LNCAP (cell line): ENCODE measurements around the gene UNC5A.

ENCODE experiments used
- TF ChIP-seq, protein P1 (sequence below): fragments of 450-650 bp; IDR thresholded peaks from 2 replicates; pipeline ENCODE4 v1.5.1; 2017; ENCODE audit warnings: mild to moderate bottlenecking

UNC5A gene

DNA sequence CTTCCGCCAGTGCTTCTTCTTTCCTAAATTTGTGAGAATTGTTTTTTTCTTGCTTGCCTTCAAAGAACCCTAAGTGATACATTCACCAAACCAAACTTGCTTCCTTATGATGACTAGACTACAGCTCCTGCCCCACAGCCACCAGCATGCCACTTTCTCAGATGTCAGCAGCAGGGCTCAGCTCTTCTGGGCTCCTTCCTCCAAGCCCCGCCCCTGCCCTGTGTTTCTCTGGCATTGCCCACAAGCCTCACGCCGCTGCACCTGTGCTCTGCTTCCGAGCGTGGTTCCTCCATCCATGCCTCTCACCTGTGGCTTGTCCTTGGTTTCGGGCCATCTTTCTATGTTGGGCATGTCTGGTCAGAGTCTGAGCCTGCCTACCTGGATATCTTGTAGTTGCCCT lies 10.6 kb downstream of the UNC5A start:
- TF ChIP-seq, protein P1, sequence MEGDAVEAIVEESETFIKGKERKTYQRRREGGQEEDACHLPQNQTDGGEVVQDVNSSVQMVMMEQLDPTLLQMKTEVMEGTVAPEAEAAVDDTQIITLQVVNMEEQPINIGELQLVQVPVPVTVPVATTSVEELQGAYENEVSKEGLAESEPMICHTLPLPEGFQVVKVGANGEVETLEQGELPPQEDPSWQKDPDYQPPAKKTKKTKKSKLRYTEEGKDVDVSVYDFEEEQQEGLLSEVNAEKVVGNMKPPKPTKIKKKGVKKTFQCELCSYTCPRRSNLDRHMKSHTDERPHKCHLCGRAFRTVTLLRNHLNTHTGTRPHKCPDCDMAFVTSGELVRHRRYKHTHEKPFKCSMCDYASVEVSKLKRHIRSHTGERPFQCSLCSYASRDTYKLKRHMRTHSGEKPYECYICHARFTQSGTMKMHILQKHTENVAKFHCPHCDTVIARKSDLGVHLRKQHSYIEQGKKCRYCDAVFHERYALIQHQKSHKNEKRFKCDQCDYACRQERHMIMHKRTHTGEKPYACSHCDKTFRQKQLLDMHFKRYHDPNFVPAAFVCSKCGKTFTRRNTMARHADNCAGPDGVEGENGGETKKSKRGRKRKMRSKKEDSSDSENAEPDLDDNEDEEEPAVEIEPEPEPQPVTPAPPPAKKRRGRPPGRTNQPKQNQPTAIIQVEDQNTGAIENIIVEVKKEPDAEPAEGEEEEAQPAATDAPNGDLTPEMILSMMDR, result no peak

DNA sequence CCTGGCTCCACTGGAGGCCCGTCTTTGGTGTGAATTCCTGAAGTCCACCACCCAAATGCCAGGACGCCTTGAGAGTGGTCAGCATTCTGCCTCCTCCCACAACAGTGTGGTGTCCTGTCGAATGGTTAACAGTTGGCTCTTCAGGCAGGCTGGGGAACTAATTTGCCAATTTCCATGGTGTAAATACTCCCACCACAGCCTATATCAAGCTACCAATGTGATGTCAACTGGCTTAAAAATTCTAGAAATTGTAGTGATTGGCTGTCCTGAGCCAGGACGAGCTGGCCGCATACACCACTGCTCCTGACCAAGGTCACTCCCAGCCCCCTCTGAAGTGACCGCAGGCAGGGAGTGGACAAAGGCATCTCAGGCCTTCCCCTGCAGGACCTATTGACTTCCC lies 11.1 kb downstream of the UNC5A start:
- TF ChIP-seq, protein P1, result no peak

DNA sequence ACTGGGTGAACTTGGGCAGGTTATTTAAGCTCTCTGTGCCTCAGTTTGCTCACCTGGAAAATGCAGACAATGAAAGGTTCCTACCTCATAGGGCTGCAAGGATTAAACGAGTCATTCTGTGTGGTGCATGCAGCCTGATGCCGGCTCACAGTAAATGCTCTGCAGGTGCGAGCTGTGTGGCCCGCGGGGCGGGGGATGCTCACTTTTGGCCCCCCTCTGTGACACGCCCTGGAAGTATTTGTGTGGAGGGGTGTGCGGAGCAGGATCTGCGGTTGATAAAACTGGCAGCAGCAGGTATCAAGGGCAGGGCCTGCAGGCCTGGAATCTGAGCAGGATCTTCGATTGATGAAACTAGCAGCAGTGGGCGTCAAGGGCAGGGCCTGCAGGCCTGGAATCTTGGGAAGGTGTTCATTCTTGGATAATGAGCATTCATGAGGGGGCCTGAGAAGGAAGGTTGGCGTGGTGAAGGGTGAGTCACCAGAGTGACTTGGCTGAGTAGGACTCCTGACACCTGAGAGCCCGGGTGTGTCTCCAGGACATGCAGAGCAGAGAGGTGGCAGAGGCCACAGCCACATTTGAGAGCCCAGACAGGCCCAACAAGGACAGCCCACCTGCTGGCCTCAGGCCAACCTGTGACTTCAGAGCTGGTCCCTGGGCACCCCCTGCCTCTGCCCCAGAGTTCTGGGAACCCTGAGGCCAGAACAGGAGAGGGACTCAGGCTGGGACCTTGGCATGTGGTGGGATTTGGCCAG lies 11.9 kb downstream of the UNC5A start:
- TF ChIP-seq, protein P1, result no peak

DNA sequence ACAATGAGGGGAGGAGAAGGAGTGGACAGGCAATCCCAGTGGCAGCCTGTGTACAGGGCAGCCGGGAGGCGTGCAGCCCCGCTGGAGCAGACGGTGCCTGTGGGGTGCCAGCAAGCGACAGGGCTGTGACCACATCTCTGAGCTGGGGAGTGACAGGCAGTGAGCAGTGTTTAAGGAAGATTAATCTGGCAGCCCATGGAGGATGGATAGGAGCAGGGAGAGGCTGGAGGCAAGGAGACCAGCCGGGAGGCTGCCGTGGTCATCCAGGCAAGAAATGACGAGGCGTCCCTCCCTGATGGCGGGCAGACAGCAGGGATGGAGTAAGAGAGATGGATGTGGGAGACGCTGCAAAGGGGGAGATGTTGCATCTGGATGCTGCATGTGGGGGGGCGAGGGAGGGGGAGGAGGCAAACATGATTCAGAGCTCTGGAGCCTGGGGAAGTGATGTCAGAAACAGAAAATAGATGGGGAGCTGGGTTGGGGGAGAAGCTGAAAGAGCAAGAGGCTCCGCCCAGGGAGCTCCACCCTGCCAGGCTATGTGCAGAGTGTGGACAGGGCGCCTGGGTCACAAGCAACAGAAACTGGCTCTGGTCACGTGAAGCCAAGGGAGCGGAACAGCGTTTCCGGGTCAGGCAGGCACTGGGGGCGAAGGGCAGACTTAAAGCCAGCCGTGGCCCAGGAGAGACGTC lies 12.6 kb downstream of the UNC5A start:
- TF ChIP-seq, protein P1, result no peak

DNA sequence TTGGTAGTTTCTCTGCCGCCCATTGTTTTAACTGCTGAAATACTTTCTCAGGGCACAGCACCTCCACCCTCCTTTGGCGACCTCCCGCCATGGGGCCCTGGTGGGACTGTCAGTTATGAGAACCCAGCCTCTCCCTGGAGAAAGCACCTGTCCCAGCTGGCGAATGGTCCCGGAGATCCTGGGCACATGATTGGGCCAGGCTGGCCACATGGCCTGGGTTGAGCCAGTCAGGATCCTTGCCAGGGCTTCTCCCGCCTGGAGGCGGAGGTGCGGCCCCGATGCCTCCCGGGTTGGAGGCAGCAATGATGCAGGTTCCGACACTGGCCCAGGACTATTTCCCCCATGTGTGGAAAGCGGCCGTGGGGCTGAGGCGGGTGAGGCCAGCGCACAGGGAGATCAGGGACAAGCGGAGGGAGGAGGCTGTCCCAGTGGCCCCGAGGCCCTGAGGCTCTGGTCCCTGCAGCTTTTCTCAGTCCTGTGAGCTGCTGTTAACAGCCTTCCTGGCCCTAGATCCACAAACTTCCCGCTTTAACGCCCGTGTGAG lies 13.6 kb downstream of the UNC5A start:
- TF ChIP-seq, protein P1, result no peak

DNA sequence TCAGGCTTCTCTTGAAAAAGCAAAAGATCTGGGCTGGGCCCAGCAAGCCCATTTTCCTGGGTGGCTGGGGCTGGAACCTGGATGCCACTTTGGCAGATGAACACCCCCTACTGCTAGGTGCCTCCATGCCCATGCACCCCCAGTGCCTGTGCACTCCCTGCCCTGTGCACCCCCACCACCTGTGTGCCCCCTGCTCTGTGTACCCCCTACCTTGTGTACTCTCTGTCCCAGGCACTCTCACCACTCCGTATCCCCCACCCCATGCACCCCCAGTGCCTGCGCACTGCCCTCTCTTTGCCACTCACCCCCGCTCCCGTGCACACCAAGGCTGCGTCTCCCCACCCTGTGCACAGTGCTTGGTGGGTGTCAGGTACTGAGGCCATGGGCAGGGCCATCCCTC lies 14.2 kb downstream of the UNC5A start:
- TF ChIP-seq, protein P1, result no peak

DNA sequence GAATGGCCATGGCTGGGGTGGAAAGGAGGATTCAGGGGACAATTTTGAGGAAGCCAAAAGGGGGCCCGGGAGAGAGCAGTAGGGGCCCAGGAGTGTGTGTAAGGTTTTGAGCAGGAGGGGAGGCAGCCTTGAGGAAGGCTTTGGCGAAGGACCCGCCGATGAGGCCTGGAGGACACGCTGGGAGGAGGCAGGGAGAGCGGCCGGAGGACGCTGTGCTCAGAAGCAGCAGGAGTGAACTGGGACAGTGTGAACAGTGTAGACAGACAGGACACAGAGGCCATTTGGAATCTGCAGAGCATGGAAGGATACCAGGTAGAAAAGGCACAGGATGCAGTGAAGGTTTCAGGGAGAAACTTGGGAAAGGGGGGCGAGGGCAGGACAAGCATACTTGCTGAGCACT lies 14.9 kb downstream of the UNC5A start:
- TF ChIP-seq, protein P1, result no peak
